H1 (cell line): ENCODE measurements around the gene GNB1L. TPM values are rescaled to one million over a fixed set of nuclear protein-coding genes. Genes with fewer than 3 reads are reported as not detected.

Source experiments
- CHD2 ChIP-seq: IDR thresholded peaks from 2 replicates; pipeline ENCODE4 v1.6.1; 2012; ENCODE audit warnings: low read length, improper control_type of control experiment
- GABPA ChIP-seq: IDR thresholded peaks from 2 replicates; pipeline ENCODE4 v1.6.1; 2011; ENCODE audit warnings: mild to moderate bottlenecking, low read length, moderate library complexity, borderline replicate concordance; ENCODE audit not compliant: insufficient read depth
- RAD21 ChIP-seq, 2 experiments: IDR thresholded peaks in 1 of 2; conservative IDR thresholded peaks in 1 of 2; 2 replicates each; pipeline ENCODE4 v1.6.1; 2011; ENCODE audit warnings: low read depth in 2 of 2, low read length in 2 of 2, improper control_type of control experiment in 1 of 2, inconsistent platforms in 1 of 2, mild to moderate bottlenecking in 1 of 2, moderate library complexity in 1 of 2
- SIN3A ChIP-seq, 2 experiments: IDR thresholded peaks in 1 of 2; conservative IDR thresholded peaks in 1 of 2; 2 replicates each; pipeline ENCODE4 v1.6.1; 2011 to 2012; ENCODE audit warnings: low read length in 2 of 2, improper control_type of control experiment in 1 of 2, low read depth in 1 of 2, mild to moderate bottlenecking in 1 of 2
- SRF ChIP-seq: IDR thresholded peaks from 2 replicates; pipeline ENCODE4 v1.6.1; 2011; ENCODE audit warnings: mild to moderate bottlenecking, low read depth, low read length, moderate library complexity
- polyA plus RNA-seq, 7 experiments: library from polyadenylated mRNA; depleted of rRNA in 3 of 7; stranded (reverse) in 5 of 7; unstranded in 2 of 7; fragments of >200 nt in 5 of 7; fragments of 200-250 nt in 2 of 7; gene quantifications; 1 replicate in 5 of 7; 2 replicates in 1 of 7; 4 replicates in 1 of 7; pipeline versions ENCODE4 v1.2.1 to v1.2.3, GENCODE V29; 2011 to 2013; ENCODE audit warnings: missing spikeins in 2 of 7, mixed read lengths in 2 of 7
- total RNA-seq: library from RNA; stranded (reverse); fragmentation: NEBNext Ultra II Directional; extraction: Animal tissue kit (Norgen Biotek cat#: 25700); gene quantifications from 2 replicates; pipeline ENCODE4 v1.2.1, GENCODE V29; 2021

Gene GNB1L
- total and polyA plus RNA-seq, 2 of the 8 experiments (the other 6 are each of a cell fraction or from before 2014, with no cell fraction given): 14.0 to 15.6 TPM

DNA sequence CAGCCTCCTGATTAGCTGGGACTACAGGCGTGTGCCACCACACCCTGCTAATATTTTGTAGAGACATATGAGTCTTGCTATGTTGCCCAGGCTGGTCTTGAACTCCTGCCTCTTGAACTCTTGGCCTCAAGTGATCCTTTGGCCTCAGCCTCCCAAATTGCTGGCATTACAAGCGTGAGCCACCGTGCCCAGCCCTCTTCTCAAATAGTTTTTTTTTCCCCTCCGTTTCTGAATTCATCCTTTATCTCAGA lies 82.3 kb downstream of the GNB1L start (continued):
- TF ChIP-seq SIN3A (conservative IDR thresholded peaks at IDR 0.05 in 1 of 2, IDR thresholded peaks at IDR 0.05 in 1 of 2; ENCODE audit: low read depth in 1 of 2, low read length in 2 of 2) (no peak), RAD21 (IDR thresholded peaks at IDR 0.05 in 1 of 2, conservative IDR thresholded peaks at IDR 0.05 in 1 of 2; ENCODE audit: low read depth in 2 of 2, low read length in 2 of 2) (no peak), GABPA (no peak), SRF (no peak), CHD2 (no peak)
